ENCODE measurements around the gene ITGA6.

ITGA6 gene

GRCh38 chr2:172488556-172488955 lies 61.2 kb downstream of the ITGA6 start:
- no peak overlapping the region for H3K4me3 ChIP-seq (ENCODE audit: low read depth, low read length)
- CTCF ChIA-PET: no interaction called here
- H3K27ac ChIP-seq (ENCODE audit: extremely low read depth, low read depth, low read length): no peak overlapping the region
- no peak for TF ChIP-seq ZNF518A (tag by site-specific recombination; conservative IDR thresholded peaks at IDR 0.05; ENCODE audit: low read depth)
- no peak for TF ChIP-seq TSHZ1 (tag by site-specific recombination; IDR thresholded peaks at IDR 0.05; ENCODE audit: borderline replicate concordance)
- no peak for TF ChIP-seq ZNF280D (tag by site-specific recombination; IDR thresholded peaks at IDR 0.05)
- no peak for TF ChIP-seq REPIN1 (tag by site-specific recombination; IDR thresholded peaks at IDR 0.05; ENCODE audit: low read depth)
- TF ChIP-seq ZNF555 (tag by site-specific recombination; conservative IDR thresholded peaks at IDR 0.05): no peak
- no peak for TF ChIP-seq ZNF366 (tag by site-specific recombination; conservative IDR thresholded peaks at IDR 0.05)
- no peak for TF ChIP-seq ZBTB49 (tag by site-specific recombination; IDR thresholded peaks at IDR 0.05; ENCODE audit: low read depth)
- TF ChIP-seq GLIS2 (tag by site-specific recombination; IDR thresholded peaks at IDR 0.05): no peak
- TF ChIP-seq ZBTB26 (tag by site-specific recombination; optimal IDR thresholded peaks at IDR 0.05): no peak
- TF ChIP-seq ZNF248 (tag by site-specific recombination; IDR thresholded peaks at IDR 0.05): no peak
- no peak for TF ChIP-seq FEZF1 (tag by site-specific recombination; IDR thresholded peaks at IDR 0.05)
- no peak for TF ChIP-seq ZNF610 (tag by site-specific recombination; IDR thresholded peaks at IDR 0.05; ENCODE audit: borderline replicate concordance)
- no peak for TF ChIP-seq ZNF221 (tag by site-specific recombination; IDR thresholded peaks at IDR 0.05; ENCODE audit: borderline replicate concordance)
- TF ChIP-seq ZFP37 (tag by site-specific recombination; IDR thresholded peaks at IDR 0.05): no peak
- TF ChIP-seq ZBTB11 (tag by site-specific recombination; conservative IDR thresholded peaks at IDR 0.05; ENCODE audit: low read depth): no peak
- no peak for TF ChIP-seq ZNF398 (tag by site-specific recombination; IDR thresholded peaks at IDR 0.05)
- POLR2A ChIA-PET: no interaction called here
- no peaks in the 10 kb centered on the region for H3K9me3 ChIP-seq (ENCODE audit: control insufficient read depth, insufficient read depth, low read depth, low read length)
- no peaks in the 10 kb centered on the region for H3K4me1 ChIP-seq (ENCODE audit: control insufficient read depth, insufficient read depth, low read length)
- peaks cover 9 to 71% of the 10 kb centered on the region in 2 experiments for H3K36me3 ChIP-seq (ENCODE audit: control insufficient read depth in 2 of 2, insufficient read depth in 1 of 2, low read length in 2 of 2)

Measured in HEK293 (cell line).